ACC112 (cell line): Measurements from ENCODE around the gene FPR1.

ENCODE experiments used
- H2AFZ ChIP-seq: fragments of 200-600 bp; sonication (generic); one replicate; pipeline ENCODE4 v1.6.0; 2017; ENCODE audit warnings: antibody characterized with exemption, low read length; ENCODE audit not compliant: unreplicated experiment
- H3K27ac ChIP-seq: fragments of 200-600 bp; sonication (generic); 2 replicates; pipeline ENCODE4 v1.5.1; 2014; ENCODE audit warnings: low read depth, mild to moderate bottlenecking, antibody characterized with exemption, low read length, moderate library complexity
- H3K27me3 ChIP-seq: fragments of 200-600 bp; sonication (generic); 2 replicates; pipeline ENCODE4 v1.6.1; 2014; ENCODE audit warnings: mild to moderate bottlenecking, antibody characterized with exemption, low read length, moderate library complexity, mixed read lengths; ENCODE audit not compliant: insufficient read depth
- H3K36me3 ChIP-seq: fragments of 200-600 bp; sonication (generic); 2 replicates; pipeline ENCODE4 v1.6.1; 2016; ENCODE audit warnings: mild to moderate bottlenecking, antibody characterized with exemption, low read length, moderate library complexity, mixed read lengths; ENCODE audit not compliant: insufficient read depth
- H3K4me1 ChIP-seq: fragments of 200-600 bp; sonication (generic); one replicate; pipeline ENCODE4 v1.6.1; 2016; ENCODE audit warnings: low read length, mixed read lengths; ENCODE audit not compliant: insufficient read depth, unreplicated experiment, control insufficient read depth
- H3K4me3 ChIP-seq: fragments of 200-600 bp; sonication (generic); 2 replicates; pipeline ENCODE4 v1.5.1; 2014; ENCODE audit warnings: mild to moderate bottlenecking, low read depth, low read length
- H3K79me2 ChIP-seq: fragments of 200-600 bp; sonication (generic); one replicate; pipeline ENCODE4 v1.6.0; 2016; ENCODE audit warnings: low read length; ENCODE audit not compliant: control insufficient read depth, unreplicated experiment, insufficient read depth

Gene FPR1

GRCh38 chr19:51735759-51736449 lies 15.8 kb downstream of the FPR1 start:
- peak overlapping the region; percentile 90 for H3K27ac ChIP-seq
- no peak overlapping the region for H3K4me3 ChIP-seq
- peaks cover 11% of the 10 kb centered on the region for H3K4me1 ChIP-seq
- no peaks in the 10 kb centered on the region for H3K79me2 ChIP-seq
- no peaks in the 10 kb centered on the region for H3K36me3 ChIP-seq
- no peaks in the 10 kb centered on the region for H3K27me3 ChIP-seq
- no peak overlapping the region for H2AFZ ChIP-seq

- Histone ChIP-seq H3K27ac (no peak overlapping the region; the same call in 1 of the 2 replicates), H3K27me3 (no peaks in the 10 kb centered on the region), H3K79me2 (no peaks in the 10 kb centered on the region), H3K4me3 (no peak overlapping the region), H2AFZ (no peak overlapping the region), H3K36me3 (no peaks in the 10 kb centered on the region), H3K4me1 (peaks cover 11% of the 10 kb centered on the region)
These were observed 17.7 kb downstream of the FPR1 start for GRCh38 chr19:51733742-51734522.

- Histone ChIP-seq H2AFZ (no peak overlapping the region), H3K36me3 (no peaks in the 10 kb centered on the region), H3K27ac (no peak overlapping the region), H3K27me3 (no peaks in the 10 kb centered on the region), H3K79me2 (no peaks in the 10 kb centered on the region), H3K4me3 (no peak overlapping the region), H3K4me1 (peaks cover 11% of the 10 kb centered on the region)
These were observed 21.9 kb downstream of the FPR1 start for GRCh38 chr19:51729781-51730180.

- no peak overlapping the region for H2AFZ ChIP-seq
- H3K27ac ChIP-seq = peak overlapping the region; percentile 88
- peaks cover 11% of the 10 kb centered on the region for H3K4me1 ChIP-seq
- peak overlapping the region; percentile 21; the same call in 1 of the 2 replicates for H3K4me3 ChIP-seq
- no peaks in the 10 kb centered on the region for H3K79me2 ChIP-seq
- no peaks in the 10 kb centered on the region for H3K27me3 ChIP-seq
- no peaks in the 10 kb centered on the region for H3K36me3 ChIP-seq
These were observed 24.3 kb downstream of the FPR1 start for GRCh38 chr19:51727349-51727880.

- H2AFZ ChIP-seq = no peak overlapping the region
- H3K27ac ChIP-seq = peak overlapping the region; percentile 88
- no peaks in the 10 kb centered on the region for H3K27me3 ChIP-seq
- peaks cover 11% of the 10 kb centered on the region for H3K4me1 ChIP-seq
- H3K4me3 ChIP-seq = no peak overlapping the region
- no peaks in the 10 kb centered on the region for H3K36me3 ChIP-seq
- H3K79me2 ChIP-seq = no peaks in the 10 kb centered on the region
These were observed 25.6 kb downstream of the FPR1 start for GRCh38 chr19:51726049-51726448.

GRCh38 chr19:51724543-51724942 lies 27.1 kb downstream of the FPR1 start:
- Histone ChIP-seq H3K79me2 (no peaks in the 10 kb centered on the region), H3K36me3 (no peaks in the 10 kb centered on the region), H3K4me3 (no peak overlapping the region), H3K27me3 (peaks cover under 1% of the 10 kb centered on the region; the same call in 1 of the 2 replicates), H2AFZ (no peak overlapping the region), H3K27ac (no peak overlapping the region), H3K4me1 (peaks cover 11% of the 10 kb centered on the region)

GRCh38 chr19:51722492-51722891 lies 29.2 kb downstream of the FPR1 start:
- H2AFZ ChIP-seq = no peak overlapping the region
- H3K27ac ChIP-seq = no peak overlapping the region
- no peaks in the 10 kb centered on the region for H3K79me2 ChIP-seq
- no peak overlapping the region for H3K4me3 ChIP-seq
- peaks cover 12% of the 10 kb centered on the region; the same call in 1 of the 2 replicates for H3K27me3 ChIP-seq
- H3K4me1 ChIP-seq = peaks cover 11% of the 10 kb centered on the region
- no peaks in the 10 kb centered on the region for H3K36me3 ChIP-seq

GRCh38 chr19:51721905-51722304 lies 29.8 kb downstream of the FPR1 start:
- Histone ChIP-seq H3K27ac (no peak overlapping the region), H3K36me3 (no peaks in the 10 kb centered on the region), H3K27me3 (peaks cover 12% of the 10 kb centered on the region; the same call in 1 of the 2 replicates), H3K79me2 (no peaks in the 10 kb centered on the region), H3K4me3 (no peak overlapping the region), H2AFZ (no peak overlapping the region), H3K4me1 (peaks cover 7% of the 10 kb centered on the region)

- no peaks in the 10 kb centered on the region for H3K79me2 ChIP-seq
- peaks cover 12% of the 10 kb centered on the region; the same call in 1 of the 2 replicates for H3K27me3 ChIP-seq
These were observed 32.3 kb downstream of the FPR1 start for GRCh38 chr19:51719251-51719988.

GRCh38 chr19:51716925-51717324 lies 34.8 kb downstream of the FPR1 start:
- peaks cover 12% of the 10 kb centered on the region; the same call in 1 of the 2 replicates for H3K27me3 ChIP-seq
- H3K27ac ChIP-seq = no peak overlapping the region
- no peaks in the 10 kb centered on the region for H3K79me2 ChIP-seq
- no peaks in the 10 kb centered on the region for H3K36me3 ChIP-seq
- H3K4me1 ChIP-seq = no peaks in the 10 kb centered on the region
- H2AFZ ChIP-seq = no peak overlapping the region
- H3K4me3 ChIP-seq = no peak overlapping the region

More at GRCh38 chr19:51719251-51719988, 32.3 kb downstream of the FPR1 start:
- no peak overlapping the region for H3K27ac ChIP-seq
- H3K36me3 ChIP-seq = no peaks in the 10 kb centered on the region
- no peaks in the 10 kb centered on the region for H3K4me1 ChIP-seq
- H3K4me3 ChIP-seq = peak overlapping the region; percentile 56
- H2AFZ ChIP-seq = no peak overlapping the region
